ENCODE results near the gene SRPX.

SRPX gene

DNA sequence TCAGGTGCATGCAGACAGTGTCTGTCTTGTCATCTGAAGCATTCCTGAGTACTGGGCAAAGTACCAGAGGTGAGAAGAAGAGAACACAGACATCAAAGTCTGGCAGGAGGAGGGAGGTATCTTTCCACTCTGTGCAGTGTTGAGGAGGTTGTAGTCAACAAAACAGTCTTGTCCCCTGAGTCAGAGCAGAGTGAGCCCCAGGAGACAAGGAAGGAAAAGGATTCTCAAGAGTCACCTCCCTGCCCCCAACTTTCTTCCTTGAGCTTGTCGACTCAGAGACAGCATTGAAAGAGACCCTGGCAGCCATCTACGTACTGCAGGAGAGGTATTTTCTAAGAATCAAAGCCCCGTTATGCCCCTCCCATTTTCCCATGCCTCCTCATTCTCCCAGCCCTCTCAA, 4.4 kb upstream of the SRPX start:
- TF ChIP-seq, protein P1, sequence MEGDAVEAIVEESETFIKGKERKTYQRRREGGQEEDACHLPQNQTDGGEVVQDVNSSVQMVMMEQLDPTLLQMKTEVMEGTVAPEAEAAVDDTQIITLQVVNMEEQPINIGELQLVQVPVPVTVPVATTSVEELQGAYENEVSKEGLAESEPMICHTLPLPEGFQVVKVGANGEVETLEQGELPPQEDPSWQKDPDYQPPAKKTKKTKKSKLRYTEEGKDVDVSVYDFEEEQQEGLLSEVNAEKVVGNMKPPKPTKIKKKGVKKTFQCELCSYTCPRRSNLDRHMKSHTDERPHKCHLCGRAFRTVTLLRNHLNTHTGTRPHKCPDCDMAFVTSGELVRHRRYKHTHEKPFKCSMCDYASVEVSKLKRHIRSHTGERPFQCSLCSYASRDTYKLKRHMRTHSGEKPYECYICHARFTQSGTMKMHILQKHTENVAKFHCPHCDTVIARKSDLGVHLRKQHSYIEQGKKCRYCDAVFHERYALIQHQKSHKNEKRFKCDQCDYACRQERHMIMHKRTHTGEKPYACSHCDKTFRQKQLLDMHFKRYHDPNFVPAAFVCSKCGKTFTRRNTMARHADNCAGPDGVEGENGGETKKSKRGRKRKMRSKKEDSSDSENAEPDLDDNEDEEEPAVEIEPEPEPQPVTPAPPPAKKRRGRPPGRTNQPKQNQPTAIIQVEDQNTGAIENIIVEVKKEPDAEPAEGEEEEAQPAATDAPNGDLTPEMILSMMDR (IDR thresholded peaks at IDR 0.05; ENCODE audit: control extremely low read depth, extremely low read depth, low read depth, missing control alignments), result no peak
- CTCF ChIA-PET, result no interaction called here
- DNase-seq (ENCODE audit: extremely low spot score), result no peak
- POLR2A ChIA-PET, result no interaction called here

DNA sequence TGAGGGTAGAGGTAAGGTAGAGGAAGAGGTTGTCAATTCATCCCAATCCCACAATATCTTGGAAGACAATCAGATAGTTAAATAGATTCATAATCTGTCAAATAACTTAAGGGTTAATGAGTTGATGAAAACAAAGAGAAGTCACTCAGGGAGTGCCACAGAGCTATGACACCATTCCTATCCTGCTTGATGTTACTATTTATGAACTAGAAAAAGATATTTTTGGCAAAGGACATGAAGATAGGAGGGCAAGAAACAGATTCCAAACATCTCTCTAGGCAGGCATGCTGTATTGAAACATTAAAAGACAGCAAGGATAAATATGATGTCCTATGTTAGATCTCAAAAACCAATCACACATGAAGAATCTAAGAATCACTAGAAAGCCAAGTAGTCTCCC, 3.5 kb upstream of the SRPX start:
- TF ChIP-seq, protein P1 (IDR thresholded peaks at IDR 0.05; ENCODE audit: control extremely low read depth, extremely low read depth, low read depth, missing control alignments), result no peak
- POLR2A ChIA-PET, result no interaction called here

DNA sequence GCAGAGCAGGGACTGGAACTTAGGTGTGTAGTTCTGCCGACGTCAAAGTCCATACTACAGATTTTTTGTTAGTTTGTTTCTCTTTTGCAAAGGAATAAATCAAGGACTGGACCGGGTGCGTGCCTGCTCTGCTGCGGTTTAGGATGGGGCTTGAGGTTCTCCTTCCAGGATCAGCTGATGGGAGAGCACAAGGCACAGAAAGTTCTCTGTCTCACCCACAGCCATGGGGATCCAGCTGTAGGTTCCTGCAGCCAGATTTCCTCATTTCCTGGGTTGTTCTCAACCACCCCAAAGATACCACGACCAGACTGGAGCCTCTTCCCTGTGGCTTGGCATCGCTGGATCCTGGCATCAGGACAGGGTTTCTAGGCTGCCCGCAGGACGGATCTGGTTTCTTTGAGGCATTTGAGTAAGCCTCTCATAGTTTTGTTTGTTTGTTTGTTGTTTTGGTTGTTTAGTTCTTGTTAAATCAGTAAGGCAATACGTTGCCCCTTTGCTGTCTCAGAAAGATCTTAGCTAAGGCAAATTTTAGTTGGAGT, 789 bp upstream of the SRPX start:
- CTCF ChIA-PET, result interaction anchor here (1.5 to 2.9 kb wide), 3 partner anchors 14 to 106 kb away, joined by 3 to 12 read pairs (median 4); partner anchors contain the start of gene RPGR
- TF ChIP-seq, protein P1 (IDR thresholded peaks at IDR 0.05; ENCODE audit: control extremely low read depth, extremely low read depth, low read depth, missing control alignments), result no peak
- no peak for DNase-seq (ENCODE audit: extremely low spot score)
- POLR2A ChIA-PET, result no interaction called here

More for the DNA sequence above, 3.5 kb upstream of the SRPX start:
- no peak for DNase-seq (ENCODE audit: extremely low spot score)
- CTCF ChIA-PET, result no interaction called here

DNA sequence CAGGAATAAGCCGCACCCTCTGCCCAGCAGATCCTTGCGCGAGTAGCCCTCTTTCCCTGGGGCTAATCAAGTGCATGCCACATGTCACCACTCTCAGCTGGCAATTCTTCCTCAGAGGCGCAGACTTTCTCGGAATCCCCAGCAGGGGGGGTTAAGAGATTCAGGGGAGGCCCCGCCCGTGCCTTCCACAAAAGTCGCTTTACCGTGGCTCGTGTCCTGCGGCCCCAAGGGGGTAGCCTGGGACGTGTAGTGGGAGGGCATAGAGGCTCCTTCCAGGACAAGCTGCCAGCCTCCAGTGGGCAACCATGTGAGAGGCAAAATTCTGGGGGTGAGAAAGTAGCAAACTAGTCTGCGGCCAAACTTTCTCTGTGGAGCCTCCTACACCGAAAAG, 652 bp downstream of the SRPX start:
- ChIA-PET POLR2A (no interaction called here), CTCF (interaction anchor here (0.8 to 2.9 kb wide), 12 partner anchors 9 to 112 kb away, joined by 3 to 12 read pairs (median 4); partner anchors contain the start of gene RPGR)
- TF ChIP-seq, protein P1 (IDR thresholded peaks at IDR 0.05; ENCODE audit: control extremely low read depth, extremely low read depth, low read depth, missing control alignments), result no peak
- peak; percentile 20 for DNase-seq (ENCODE audit: extremely low spot score)

DNA sequence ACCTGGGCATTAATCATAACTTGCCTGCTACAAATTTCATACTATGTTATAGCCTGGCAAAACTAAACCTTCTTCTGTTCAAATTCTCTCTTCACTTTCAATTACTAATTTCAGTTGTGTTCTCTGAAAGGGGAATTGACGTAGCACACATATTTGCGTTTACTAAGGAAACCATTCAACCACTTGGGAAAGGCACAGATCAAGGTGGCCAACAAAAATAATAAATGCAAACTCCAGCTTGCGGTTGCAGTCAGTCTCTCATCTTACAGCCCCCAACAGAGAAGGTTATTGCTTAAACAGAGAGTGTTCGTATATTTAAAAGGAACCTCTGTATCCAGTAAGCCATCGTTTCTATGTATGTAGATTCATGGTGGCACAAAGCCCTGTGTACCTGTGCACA, 4.0 kb downstream of the SRPX start:
- TF ChIP-seq, protein P1 (IDR thresholded peaks at IDR 0.05; ENCODE audit: control extremely low read depth, extremely low read depth, low read depth, missing control alignments), result no peak
- ChIA-PET CTCF (no interaction called here), POLR2A (no interaction called here)
- no peak for DNase-seq (ENCODE audit: extremely low spot score)

DNA sequence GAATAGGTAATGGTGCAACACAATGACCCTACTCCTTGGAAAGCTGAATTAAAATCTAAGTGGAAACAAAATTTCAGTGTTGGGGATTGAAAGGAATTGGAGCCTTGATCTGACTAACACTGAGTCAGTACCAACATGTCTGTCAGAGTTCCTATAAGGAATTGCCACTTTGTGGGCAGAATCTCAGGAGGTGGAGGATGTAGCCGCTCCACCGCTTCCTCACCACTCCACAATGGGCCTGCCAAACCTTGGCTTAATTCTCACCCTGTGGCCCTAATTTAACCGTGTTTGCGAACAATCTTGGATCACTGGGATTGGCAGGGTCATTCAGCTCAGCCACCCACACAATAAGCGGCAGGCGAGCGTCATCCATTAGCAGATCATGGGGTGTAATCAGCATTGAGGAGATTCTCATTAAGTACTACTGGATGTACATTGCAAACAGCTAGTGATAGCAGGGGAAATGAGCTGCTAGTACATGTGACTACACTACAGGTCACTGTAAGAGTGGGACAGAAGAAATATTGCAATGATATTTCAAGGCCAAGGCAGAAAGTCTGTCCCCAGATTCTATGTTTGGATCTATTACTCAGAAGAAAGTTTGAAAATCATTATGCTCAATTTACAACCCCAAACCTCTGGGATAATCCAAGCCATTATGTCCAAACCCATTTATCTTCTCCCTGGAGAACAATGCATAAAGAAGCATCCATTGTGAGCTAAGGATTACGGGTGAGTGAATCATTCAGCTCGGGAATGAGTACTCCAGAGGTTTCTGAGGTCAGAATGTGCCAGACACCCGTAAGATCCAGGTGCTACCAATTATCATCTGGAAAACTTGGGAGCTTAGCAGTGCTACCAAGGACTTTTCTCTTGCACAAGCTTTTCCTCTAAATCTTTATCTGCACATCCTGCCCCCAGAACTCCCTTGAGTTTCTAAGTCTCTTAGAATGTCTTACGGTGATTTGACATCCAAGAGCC, 5.8 kb downstream of the SRPX start:
- POLR2A ChIA-PET, result no interaction called here
- DNase-seq (ENCODE audit: extremely low spot score), result no peak

More for the DNA sequence above, 5.8 kb downstream of the SRPX start:
- TF ChIP-seq, protein P1 (IDR thresholded peaks at IDR 0.05; ENCODE audit: control extremely low read depth, extremely low read depth, low read depth, missing control alignments), result no peak
- CTCF ChIA-PET, result interaction anchor here (1.0 kb wide), 1 partner anchor 48 kb away, joined by 3 read pairs; no protein-coding TSS in a partner anchor
